Loucy (cell line): ENCODE data around the gene MTMR3.
A peak's percentile ranks its signal among the peaks of the same experiment; 100 is the strongest.
"Not testable (repeated sequence)": the region's sequence is repeated elsewhere in the genome, so short reads cannot be mapped to it uniquely, and the experiment has no call there.

Source experiments
- H2AFZ ChIP-seq: fragments of 200-600 bp; sonication (generic); 2 replicates; pipeline ENCODE4 v1.6.0; 2016; ENCODE audit warnings: antibody characterized with exemption, mild to moderate bottlenecking, low read length, moderate library complexity
- H3F3A ChIP-seq: fragments of 200-600 bp; 2 replicates; pipeline ENCODE4 v1.6.0; 2016; ENCODE audit warnings: antibody characterized with exemption, low read depth, mild to moderate bottlenecking
- H3K27me3 ChIP-seq: fragments of 200-600 bp; sonication (generic); 2 replicates; pipeline ENCODE4 v1.6.1; 2014; ENCODE audit warnings: low read length, mild to moderate bottlenecking; ENCODE audit not compliant: insufficient read depth, poor library complexity, severe bottlenecking
- H3K36me3 ChIP-seq: fragments of 200-600 bp; sonication (generic); 2 replicates; pipeline ENCODE4 v1.6.1; 2016; ENCODE audit warnings: low read length; ENCODE audit not compliant: insufficient read depth
- H3K4me1 ChIP-seq: fragments of 200-600 bp; sonication (generic); 2 replicates; pipeline ENCODE4 v1.5.1; 2014; ENCODE audit warnings: low read length, mild to moderate bottlenecking; ENCODE audit not compliant: insufficient read depth, poor library complexity, severe bottlenecking
- H3K4me2 ChIP-seq: fragments of 200-600 bp; sonication (generic); 2 replicates; pipeline ENCODE4 v1.6.0; 2014; ENCODE audit warnings: antibody characterized with exemption, low read length, low read depth, mild to moderate bottlenecking; ENCODE audit not compliant: poor library complexity, severe bottlenecking
- H3K4me3 ChIP-seq: fragments of 200-600 bp; sonication (generic); 2 replicates; pipeline ENCODE4 v1.5.1; 2014; ENCODE audit warnings: low read length, mild to moderate bottlenecking, mixed read lengths; ENCODE audit not compliant: poor library complexity, severe bottlenecking
- H3K79me2 ChIP-seq: fragments of 200-600 bp; sonication (generic); 2 replicates; pipeline ENCODE4 v1.6.1; 2014; ENCODE audit warnings: low read length; ENCODE audit not compliant: insufficient read depth
- H3K9ac ChIP-seq: fragments of 200-600 bp; sonication (generic); 2 replicates; pipeline ENCODE4 v1.6.0; 2014; ENCODE audit warnings: mild to moderate bottlenecking, low read depth, low read length, moderate library complexity; ENCODE audit not compliant: poor library complexity, severe bottlenecking
- H3K9me2 ChIP-seq: fragments of 200-600 bp; sonication (generic); replicated peaks from 2 replicates; pipeline ENCODE4 v1.6.1; 2016; ENCODE audit warnings: low read depth, low read length, mixed read lengths
- H3K9me3 ChIP-seq: fragments of 200-600 bp; sonication (generic); 2 replicates; pipeline ENCODE4 v1.6.1; 2014; ENCODE audit warnings: mild to moderate bottlenecking, antibody characterized with exemption, low read length, low read depth; ENCODE audit not compliant: insufficient read depth
- H4K20me1 ChIP-seq: fragments of 200-600 bp; sonication (generic); 2 replicates; pipeline ENCODE4 v1.6.0; 2014; ENCODE audit warnings: antibody characterized with exemption, low read length, mild to moderate bottlenecking; ENCODE audit not compliant: insufficient read depth, poor library complexity, severe bottlenecking
- CTCF ChIP-seq: fragments of 200-600 bp; sonication (generic); conservative IDR thresholded peaks from 2 replicates; pipeline ENCODE4 v1.5.1; 2014; ENCODE audit warnings: mild to moderate bottlenecking, antibody characterized with exemption, low read length
- EZH2phosphoT487 ChIP-seq: fragments of 200-600 bp; IDR thresholded peaks from 2 replicates; pipeline ENCODE4 v1.6.1; 2018; ENCODE audit warnings: antibody characterized with exemption, mild to moderate bottlenecking, moderate library complexity, borderline replicate concordance

MTMR3 gene

GRCh38 chr22:29883045-29883774, at the start of gene MTMR3:
Gene MTMR3 (plus strand): TSS chr22:29883174. CDS start chr22:29971060, 87,886 bp downstream.
- H3K4me1 ChIP-seq = peaks cover 37% of the 10 kb centered on the region
- no peaks in the 10 kb centered on the region for H3K27me3 ChIP-seq
- no peaks in the 10 kb centered on the region for H3K36me3 ChIP-seq
- no peaks in the 10 kb centered on the region for H3F3A ChIP-seq
- H3K79me2 ChIP-seq = peaks cover 47% of the 10 kb centered on the region
- H2AFZ ChIP-seq = peak within 1 kb of the TSS; percentile 70
- H3K9me2 ChIP-seq = no peaks in the 10 kb centered on the region
- peak within 1 kb of the TSS; percentile 82 for H3K9ac ChIP-seq
- peak within 1 kb of the TSS; percentile 96 for H3K4me3 ChIP-seq
- H3K9me3 ChIP-seq = no peaks in the 10 kb centered on the region
- H3K4me2 ChIP-seq = peak within 1 kb of the TSS; percentile 93
- H4K20me1 ChIP-seq = peaks cover 50% of the 10 kb centered on the region
- TF ChIP-seq CTCF (peak; percentile 50), EZH2phosphoT487 (no peak)

GRCh38 chr22:29833392-29833965, 49.5 kb upstream of the MTMR3 start:
- H3K79me2 ChIP-seq = peaks cover 29% of the 10 kb centered on the region

GRCh38 chr22:29834046-29834445, 48.9 kb upstream of the MTMR3 start:
- Histone ChIP-seq H2AFZ (no peak overlapping the region), H3F3A (no peaks in the 10 kb centered on the region), H3K9me2 (no peaks in the 10 kb centered on the region), H4K20me1 (peaks cover 10% of the 10 kb centered on the region), H3K79me2 (peaks cover 29% of the 10 kb centered on the region), H3K9me3 (no peaks in the 10 kb centered on the region), H3K9ac (no peak overlapping the region), H3K4me1 (peaks cover 24% of the 10 kb centered on the region), H3K36me3 (peaks cover 5% of the 10 kb centered on the region; the same call in 1 of the 2 replicates), H3K4me2 (no peak overlapping the region), H3K4me3 (no peak overlapping the region), H3K27me3 (no peaks in the 10 kb centered on the region)
- TF ChIP-seq CTCF (no peak), EZH2phosphoT487 (no peak)

More at GRCh38 chr22:29833392-29833965, 49.5 kb upstream of the MTMR3 start:
- Histone ChIP-seq H3F3A (no peaks in the 10 kb centered on the region), H3K9me2 (no peaks in the 10 kb centered on the region), H2AFZ (no peak overlapping the region), H3K4me1 (peaks cover 19% of the 10 kb centered on the region), H3K36me3 (peaks cover 5% of the 10 kb centered on the region; the same call in 1 of the 2 replicates), H3K9me3 (no peaks in the 10 kb centered on the region), H3K4me2 (no peak overlapping the region), H4K20me1 (peaks cover 10% of the 10 kb centered on the region), H3K27me3 (no peaks in the 10 kb centered on the region), H3K4me3 (no peak overlapping the region), H3K9ac (no peak overlapping the region)
- TF ChIP-seq EZH2phosphoT487 (no peak), CTCF (no peak)

GRCh38 chr22:29836791-29837370, 46.1 kb upstream of the MTMR3 start:
- H3K9me3 ChIP-seq, H3K27me3 ChIP-seq, H3F3A ChIP-seq, H4K20me1 ChIP-seq, H3K9me2 ChIP-seq, H3K36me3 ChIP-seq, H2AFZ ChIP-seq: not testable (repeated sequence)
- peaks cover 30% of the 10 kb centered on the region for H3K4me1 ChIP-seq
- H3K4me2 ChIP-seq = peak overlapping the region; percentile 97
- H3K79me2 ChIP-seq = peaks cover 29% of the 10 kb centered on the region
- peak overlapping the region; percentile 73 for H3K9ac ChIP-seq
- peak overlapping the region; percentile 89 for H3K4me3 ChIP-seq
